Testis (tissue), 2 donors: ENCODE measurements around the gene FAM193B.

Source experiments
- POLR2A ChIP-seq: fragments of 450-650 bp; IDR thresholded peaks from one replicate; pipeline ENCODE4 v1.6.1; 2017; ENCODE audit warnings: antibody characterized with exemption, mild to moderate bottlenecking, moderate library complexity
- TF ChIP-seq, protein P1 (sequence below), 3 experiments: fragments of 450-650 bp in 2 of 3; fragments of 200-600 bp in 1 of 3; sonication (generic) in 1 of 3; IDR thresholded peaks; one replicate each; pipeline ENCODE4 v1.5.1; 2016 to 2019; ENCODE audit warnings: antibody characterized with exemption in 3 of 3, mild to moderate bottlenecking in 2 of 3, moderate library complexity in 1 of 3

DNA sequence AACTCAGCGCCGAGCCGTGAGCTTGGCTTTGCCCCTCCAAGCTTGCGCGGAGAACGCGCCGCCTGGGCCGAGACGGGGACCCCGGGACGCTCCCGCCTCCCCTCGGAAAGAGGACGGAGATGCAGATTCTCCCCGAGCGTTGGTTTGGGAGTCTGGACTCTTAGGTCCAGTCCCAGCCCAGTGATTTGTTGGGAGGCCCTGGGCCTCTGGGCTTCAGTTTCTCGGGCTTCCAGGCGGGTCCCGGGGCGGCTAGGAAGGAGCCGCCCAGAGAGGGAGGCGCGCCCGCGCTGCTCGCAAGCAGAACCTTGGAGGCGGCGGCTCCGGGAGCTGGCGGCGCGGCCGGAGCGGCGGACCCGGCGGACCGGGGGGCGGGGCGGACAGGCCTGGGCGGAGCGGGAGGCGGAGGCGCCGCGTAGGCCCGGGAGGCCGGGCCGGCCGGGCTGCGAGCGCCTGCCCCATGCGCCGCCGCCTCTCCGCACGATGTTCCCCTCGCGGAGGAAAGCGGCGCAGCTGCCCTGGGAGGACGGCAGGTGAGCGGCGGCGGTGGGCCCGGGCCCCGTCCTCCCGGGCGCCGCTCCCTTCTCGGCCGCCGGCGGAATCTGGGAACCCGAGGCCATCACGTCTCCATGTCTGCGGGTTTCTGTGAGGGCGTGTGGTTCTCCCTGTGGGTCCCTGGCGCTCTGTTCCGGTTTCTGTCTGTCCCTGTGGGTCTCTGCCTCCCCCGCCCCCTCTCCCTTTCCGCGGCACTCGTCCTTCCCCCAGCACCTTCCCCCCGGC lies 45.6 kb upstream of the FAM193B start, which contains the start of gene B4GALT7:
- TF ChIP-seq, protein P1, sequence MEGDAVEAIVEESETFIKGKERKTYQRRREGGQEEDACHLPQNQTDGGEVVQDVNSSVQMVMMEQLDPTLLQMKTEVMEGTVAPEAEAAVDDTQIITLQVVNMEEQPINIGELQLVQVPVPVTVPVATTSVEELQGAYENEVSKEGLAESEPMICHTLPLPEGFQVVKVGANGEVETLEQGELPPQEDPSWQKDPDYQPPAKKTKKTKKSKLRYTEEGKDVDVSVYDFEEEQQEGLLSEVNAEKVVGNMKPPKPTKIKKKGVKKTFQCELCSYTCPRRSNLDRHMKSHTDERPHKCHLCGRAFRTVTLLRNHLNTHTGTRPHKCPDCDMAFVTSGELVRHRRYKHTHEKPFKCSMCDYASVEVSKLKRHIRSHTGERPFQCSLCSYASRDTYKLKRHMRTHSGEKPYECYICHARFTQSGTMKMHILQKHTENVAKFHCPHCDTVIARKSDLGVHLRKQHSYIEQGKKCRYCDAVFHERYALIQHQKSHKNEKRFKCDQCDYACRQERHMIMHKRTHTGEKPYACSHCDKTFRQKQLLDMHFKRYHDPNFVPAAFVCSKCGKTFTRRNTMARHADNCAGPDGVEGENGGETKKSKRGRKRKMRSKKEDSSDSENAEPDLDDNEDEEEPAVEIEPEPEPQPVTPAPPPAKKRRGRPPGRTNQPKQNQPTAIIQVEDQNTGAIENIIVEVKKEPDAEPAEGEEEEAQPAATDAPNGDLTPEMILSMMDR (IDR thresholded peaks at IDR 0.05): no peak
- TF ChIP-seq POLR2A: no peak
